Muscle of leg (tissue), 11 donors: ENCODE measurements around the gene ABCF3. TPM values are rescaled to one million over a fixed set of nuclear protein-coding genes. Genes with fewer than 3 reads are reported as not detected.
A peak's percentile ranks its signal among the peaks of the same experiment; 100 is the strongest.

Source experiments
- DNase-seq: peaks from one replicate; pipeline ENCODE4 v3.0.0; 2013
- H3K27ac ChIP-seq: one replicate; pipeline ENCODE4 v1.5.1; 2013; ENCODE audit warnings: mild to moderate bottlenecking, low read length, control low read depth
- H3K27me3 ChIP-seq: one replicate; pipeline ENCODE4 v1.6.1; 2013; ENCODE audit warnings: low read length; ENCODE audit not compliant: control insufficient read depth, insufficient read depth
- H3K36me3 ChIP-seq: one replicate; pipeline ENCODE4 v1.6.1; 2013; ENCODE audit warnings: low read length; ENCODE audit not compliant: control insufficient read depth, insufficient read depth
- H3K4me1 ChIP-seq: one replicate; pipeline ENCODE4 v1.6.1; 2013; ENCODE audit warnings: low read length; ENCODE audit not compliant: control insufficient read depth, insufficient read depth
- H3K4me3 ChIP-seq: one replicate; pipeline ENCODE4 v1.5.1; 2013; ENCODE audit warnings: low read length, control low read depth
- H3K9me3 ChIP-seq: replicated peaks from 2 replicates; pipeline ENCODE4 v1.6.1; 2013; ENCODE audit warnings: low read depth, low read length; ENCODE audit not compliant: control insufficient read depth
- WGBS: methylation state at CpG from one replicate; pipeline ENCODE4 v1.1.5; 2013; ENCODE audit warnings: missing lambda C conversion rate; ENCODE audit not compliant: insufficient coverage; 5-methylcytosine and 5-hydroxymethylcytosine counted together
- polyA plus RNA-seq, 8 donors: library from polyadenylated mRNA; unstranded; fragments of 120-200 nt; gene quantifications; one replicate each; pipeline versions ENCODE4 v1.2.1 to v1.2.3, GENCODE V29; 2013; ENCODE audit warnings: inconsistent platforms in 1 of 8, low replicate concordance in 1 of 8; ENCODE audit not compliant: insufficient read length in 8 of 8, insufficient read depth in 1 of 8
- total RNA-seq: library from RNA; stranded (reverse); fragments of 120-200 nt; gene quantifications from one replicate; pipeline ENCODE4 v1.2.4, GENCODE V29; 2013

ABCF3 gene
- total and polyA plus RNA-seq, 9 donors: 33.0 to 54.5 (median 48.7) TPM

DNA sequence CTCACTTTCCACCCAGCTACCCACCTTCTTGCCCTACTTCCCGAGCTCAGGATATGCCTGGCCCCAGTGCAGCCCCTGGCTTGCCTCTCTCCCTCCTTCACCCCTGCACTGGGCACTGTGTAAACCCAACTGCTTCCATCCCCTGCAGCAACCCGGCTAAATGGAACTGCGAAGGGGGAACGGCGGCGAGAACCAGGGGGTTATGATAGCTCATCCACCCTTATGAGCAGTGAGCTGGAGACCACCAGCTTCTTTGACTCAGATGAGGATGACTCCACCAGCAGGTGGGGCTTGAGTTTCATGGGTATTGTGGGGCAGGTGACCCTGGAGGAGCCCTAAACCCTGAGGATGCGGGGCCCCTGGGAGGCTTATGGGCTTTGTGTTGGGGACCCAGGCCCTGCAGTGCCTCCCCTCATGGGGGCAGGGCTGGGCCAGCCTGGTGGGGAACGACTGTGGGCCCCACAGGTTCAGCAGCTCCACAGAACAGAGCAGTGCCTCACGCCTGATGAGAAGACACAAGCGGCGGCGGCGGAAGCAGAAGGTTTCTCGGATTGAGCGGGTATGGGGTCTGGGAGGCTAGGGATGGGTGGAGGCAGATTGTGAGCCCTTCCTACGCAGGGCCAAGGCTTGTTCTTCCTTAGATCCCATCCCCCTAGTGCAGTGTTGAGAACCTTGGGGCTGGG lies 21.2 kb upstream of the ABCF3 start:
- 88% methylated on average over 7 of the region's 16 CpGs for WGBS
- H3K4me3 ChIP-seq: no peak overlapping the region
- no peak for DNase-seq
- H3K27me3 ChIP-seq: no peaks in the 10 kb centered on the region
- peaks cover 25% of the 10 kb centered on the region for H3K4me1 ChIP-seq
- H3K36me3 ChIP-seq: peaks cover 76% of the 10 kb centered on the region
- H3K27ac ChIP-seq: no peak overlapping the region
- H3K9me3 ChIP-seq: no peaks in the 10 kb centered on the region

DNA sequence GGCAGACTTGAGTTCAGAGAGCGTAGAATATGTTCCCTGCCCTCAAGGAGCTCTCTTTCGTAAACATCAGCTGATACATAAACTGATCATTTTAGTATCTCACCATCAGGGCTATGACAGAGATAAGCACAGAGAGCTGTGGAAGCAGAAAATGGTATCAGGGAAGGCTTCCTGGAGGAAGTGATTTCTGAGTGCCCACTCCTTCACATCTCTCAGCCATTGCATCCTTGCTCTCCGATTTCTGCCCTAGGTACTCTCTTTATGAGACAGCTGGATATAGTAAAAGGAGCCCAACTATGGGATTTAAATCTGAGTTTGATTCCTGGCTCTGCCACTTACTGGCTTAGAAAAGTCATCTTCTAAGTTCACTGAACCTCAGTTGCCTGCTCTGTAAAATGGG lies 20.5 kb upstream of the ABCF3 start:
- no peak overlapping the region for H3K4me3 ChIP-seq
- H3K36me3 ChIP-seq: peaks cover 82% of the 10 kb centered on the region
- H3K27me3 ChIP-seq: no peaks in the 10 kb centered on the region
- peaks cover 20% of the 10 kb centered on the region for H3K4me1 ChIP-seq
- no peak for DNase-seq
- no peaks in the 10 kb centered on the region for H3K9me3 ChIP-seq
- no CpG with 5 or more reads among the region's 3 CpGs for WGBS
- no peak overlapping the region for H3K27ac ChIP-seq

DNA sequence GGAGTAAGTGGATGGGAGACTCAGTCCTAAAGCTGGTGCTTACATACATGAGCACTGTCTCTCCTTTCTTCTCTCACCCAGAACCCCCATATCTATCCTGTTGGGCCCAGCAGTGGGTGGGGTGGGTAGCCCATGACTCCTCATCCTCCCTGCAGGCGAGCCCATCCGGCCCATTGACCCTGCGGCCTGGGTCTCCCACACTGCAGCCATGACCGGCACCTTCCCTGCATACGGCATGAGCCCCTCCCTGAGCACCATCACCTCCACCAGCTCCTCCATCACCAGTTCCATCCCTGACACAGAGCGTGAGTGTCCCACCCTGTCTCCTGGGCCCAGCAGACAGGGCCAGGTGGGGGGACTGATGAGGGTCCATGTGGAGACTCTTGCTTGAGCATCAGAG lies 19.3 kb upstream of the ABCF3 start:
- no peaks in the 10 kb centered on the region for H3K27me3 ChIP-seq
- no peak overlapping the region for H3K4me3 ChIP-seq
- WGBS: 100% methylated on average over 3 of the region's 6 CpGs
- H3K4me1 ChIP-seq: peaks cover 9% of the 10 kb centered on the region
- no peaks in the 10 kb centered on the region for H3K9me3 ChIP-seq
- H3K36me3 ChIP-seq: peaks cover 92% of the 10 kb centered on the region
- no peak overlapping the region for H3K27ac ChIP-seq
- no peak for DNase-seq

DNA sequence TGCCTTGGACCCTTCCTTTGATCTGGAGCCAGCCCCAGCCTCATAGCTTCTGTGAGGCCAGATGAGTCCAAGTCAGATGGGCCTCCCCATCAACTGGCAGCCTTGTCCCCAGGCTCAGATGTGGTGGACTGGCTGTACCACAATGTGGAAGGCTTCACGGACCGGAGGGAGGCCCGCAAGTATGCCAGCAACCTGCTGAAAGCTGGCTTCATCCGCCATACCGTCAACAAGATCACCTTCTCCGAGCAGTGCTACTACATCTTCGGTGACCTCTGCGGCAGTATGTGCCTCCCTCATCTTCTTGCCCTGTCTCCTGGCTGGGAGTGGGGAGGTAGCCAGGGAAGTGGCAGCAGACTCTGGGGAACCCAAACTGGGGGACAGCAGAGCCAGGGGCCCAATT lies 18.2 kb upstream of the ABCF3 start:
- Histone ChIP-seq H3K9me3 (no peaks in the 10 kb centered on the region), H3K4me3 (no peak overlapping the region), H3K4me1 (peaks cover 9% of the 10 kb centered on the region), H3K27me3 (no peaks in the 10 kb centered on the region), H3K36me3 (peaks cover 95% of the 10 kb centered on the region), H3K27ac (peak overlapping the region; percentile 23)
- 93% methylated on average over 5 of the region's 8 CpGs for WGBS
- DNase-seq: no peak

DNA sequence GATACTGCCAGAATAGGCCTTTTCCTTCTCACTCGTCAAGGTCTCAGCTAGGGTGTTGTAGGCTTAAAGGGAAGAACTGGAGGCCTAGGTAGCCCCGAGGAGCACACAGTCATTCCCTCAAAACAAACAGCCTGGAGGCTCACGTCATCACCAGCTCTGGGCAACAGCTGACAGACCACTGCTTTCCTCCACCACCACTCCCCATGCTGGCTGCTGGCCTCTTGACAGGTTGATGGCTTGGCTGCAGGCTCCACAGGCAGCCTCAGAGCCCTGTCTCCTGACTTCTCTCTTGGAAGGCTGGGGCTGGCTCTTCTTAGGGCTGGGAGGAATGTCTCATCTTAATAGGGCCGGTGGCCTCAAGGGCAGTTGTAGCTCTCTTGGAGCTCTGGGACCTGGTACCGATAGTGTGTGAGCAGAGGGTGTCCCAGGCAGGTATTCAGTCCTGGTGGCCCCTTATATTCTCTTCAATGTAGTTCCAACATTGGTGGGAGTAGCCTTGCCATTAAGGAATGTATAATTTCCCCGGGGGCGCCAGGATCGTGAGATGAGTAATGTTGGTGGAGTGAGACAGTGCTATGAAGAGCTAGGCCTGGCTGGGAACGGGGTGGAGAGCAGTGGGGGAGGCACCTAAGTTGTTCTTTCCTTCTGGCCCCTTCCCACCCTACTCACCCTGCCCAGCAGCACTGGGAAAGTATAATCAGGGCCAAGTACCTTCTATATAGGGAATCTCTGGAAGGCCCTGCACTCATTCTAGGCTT lies 17.5 kb upstream of the ABCF3 start:
- Histone ChIP-seq H3K36me3 (peaks cover 94% of the 10 kb centered on the region), H3K4me3 (no peak overlapping the region), H3K9me3 (no peaks in the 10 kb centered on the region), H3K27ac (peak overlapping the region; percentile 23), H3K4me1 (peaks cover 10% of the 10 kb centered on the region), H3K27me3 (no peaks in the 10 kb centered on the region)
- peak; percentile 33 for DNase-seq
- WGBS: 74% methylated on average over 3 of the region's 9 CpGs

DNA sequence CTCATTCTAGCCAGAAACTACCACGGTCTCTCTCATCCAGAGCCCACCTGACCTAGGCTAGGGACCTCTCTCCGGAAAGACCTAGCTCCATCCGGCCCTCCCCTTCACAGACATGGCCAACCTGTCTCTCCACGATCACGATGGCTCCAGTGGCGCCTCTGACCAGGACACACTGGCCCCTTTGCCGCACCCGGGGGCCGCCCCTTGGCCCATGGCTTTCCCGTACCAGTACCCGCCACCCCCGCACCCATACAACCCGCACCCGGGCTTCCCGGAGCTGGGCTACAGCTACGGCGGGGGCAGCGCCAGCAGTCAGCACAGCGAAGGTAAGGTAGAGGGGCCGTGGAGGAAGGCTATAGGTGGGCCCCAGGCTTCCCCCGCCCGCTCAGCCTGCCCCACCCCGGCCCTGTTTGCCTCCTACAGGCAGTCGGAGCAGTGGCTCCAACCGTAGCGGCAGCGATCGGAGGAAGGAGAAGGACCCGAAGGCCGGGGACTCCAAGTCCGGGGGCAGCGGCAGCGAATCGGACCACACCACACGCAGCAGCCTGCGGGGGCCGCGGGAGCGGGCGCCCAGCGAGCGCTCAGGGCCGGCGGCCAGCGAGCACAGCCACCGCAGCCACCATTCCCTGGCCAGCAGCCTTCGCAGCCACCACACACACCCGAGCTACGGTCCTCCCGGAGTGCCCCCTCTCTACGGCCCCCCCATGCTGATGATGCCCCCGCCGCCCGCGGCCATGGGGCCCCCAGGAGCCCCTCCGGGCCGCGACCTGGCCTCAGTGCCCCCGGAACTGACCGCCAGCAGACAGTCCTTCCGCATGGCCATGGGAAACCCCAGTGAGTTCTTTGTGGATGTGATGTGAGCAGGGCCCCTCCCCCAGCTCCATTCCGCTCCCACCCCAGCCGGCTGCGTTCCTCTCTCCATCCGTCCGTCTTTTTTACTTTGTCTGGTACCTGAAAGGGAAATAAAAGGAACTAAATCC lies 15.8 kb upstream of the ABCF3 start:
- Histone ChIP-seq H3K36me3 (peaks cover 80% of the 10 kb centered on the region), H3K4me3 (no peak overlapping the region), H3K27ac (no peak overlapping the region), H3K9me3 (no peaks in the 10 kb centered on the region), H3K4me1 (peaks cover 18% of the 10 kb centered on the region), H3K27me3 (no peaks in the 10 kb centered on the region)
- WGBS: 85% methylated on average over 34 of the region's 66 CpGs
- DNase-seq: no peak

DNA sequence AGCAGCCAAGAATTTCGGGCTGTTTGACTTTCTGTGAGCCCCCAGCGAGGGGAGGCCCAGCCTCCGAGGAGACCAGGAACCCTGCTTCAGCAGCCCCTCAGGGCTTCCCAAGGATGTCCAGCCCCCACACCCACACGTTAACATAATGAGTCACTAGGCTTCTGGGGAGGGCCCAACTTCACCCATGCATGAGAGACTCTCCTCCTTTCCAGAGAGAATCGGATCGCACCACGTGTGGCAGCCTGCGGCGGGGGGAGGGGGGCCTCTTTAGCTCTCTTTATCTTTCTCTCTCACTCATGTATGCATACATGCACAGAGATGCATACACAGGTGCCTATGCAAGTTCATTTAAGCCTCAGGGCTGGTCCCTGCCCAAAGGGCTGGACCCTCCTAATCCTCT lies 14.4 kb upstream of the ABCF3 start:
- no peak overlapping the region for H3K27ac ChIP-seq
- no peaks in the 10 kb centered on the region for H3K27me3 ChIP-seq
- H3K9me3 ChIP-seq: no peaks in the 10 kb centered on the region
- H3K4me1 ChIP-seq: peaks cover 30% of the 10 kb centered on the region
- DNase-seq: no peak
- peaks cover 66% of the 10 kb centered on the region for H3K36me3 ChIP-seq
- no peak overlapping the region for H3K4me3 ChIP-seq
- 87% methylated on average over 9 of the region's 9 CpGs for WGBS

DNA sequence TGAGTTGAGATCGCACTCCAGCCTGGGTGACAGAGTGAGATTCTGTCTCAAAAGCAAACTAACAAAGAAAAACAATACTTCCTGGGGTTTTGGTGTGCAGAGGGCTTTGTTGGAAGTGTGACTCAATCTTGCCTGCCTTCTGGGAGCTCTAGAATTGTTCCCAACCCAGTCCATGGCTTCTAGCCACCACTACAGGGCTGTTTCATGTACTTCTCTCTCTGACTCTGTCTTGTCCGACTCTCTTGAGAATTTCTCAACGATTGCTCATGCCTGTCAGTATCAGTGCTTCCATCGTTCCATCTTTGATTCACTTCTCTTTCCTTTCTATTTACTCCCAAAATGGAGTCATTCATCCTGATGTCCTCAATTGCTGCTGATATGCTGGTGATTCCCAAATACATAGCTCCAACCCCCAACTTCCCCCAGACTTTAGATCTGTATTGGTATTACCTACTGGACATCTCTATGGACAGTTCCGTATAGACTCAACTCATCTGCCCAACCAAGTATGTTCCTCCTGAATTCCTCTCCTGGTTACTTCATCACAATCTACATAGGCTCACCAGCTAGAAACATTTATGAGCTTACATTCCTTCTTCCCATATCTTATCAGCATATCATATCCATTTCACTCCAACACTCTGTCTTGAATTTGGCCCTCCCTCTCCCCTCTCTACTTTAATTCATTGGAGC lies 13.2 kb upstream of the ABCF3 start:
- DNase-seq: no peak
- H3K4me1 ChIP-seq: peaks cover 43% of the 10 kb centered on the region
- WGBS: 75% methylated on average over 4 of the region's 5 CpGs
- H3K9me3 ChIP-seq: no peaks in the 10 kb centered on the region
- H3K27me3 ChIP-seq: no peaks in the 10 kb centered on the region
- peaks cover 65% of the 10 kb centered on the region for H3K36me3 ChIP-seq
- H3K27ac ChIP-seq: no peak overlapping the region
- H3K4me3 ChIP-seq: no peak overlapping the region

DNA sequence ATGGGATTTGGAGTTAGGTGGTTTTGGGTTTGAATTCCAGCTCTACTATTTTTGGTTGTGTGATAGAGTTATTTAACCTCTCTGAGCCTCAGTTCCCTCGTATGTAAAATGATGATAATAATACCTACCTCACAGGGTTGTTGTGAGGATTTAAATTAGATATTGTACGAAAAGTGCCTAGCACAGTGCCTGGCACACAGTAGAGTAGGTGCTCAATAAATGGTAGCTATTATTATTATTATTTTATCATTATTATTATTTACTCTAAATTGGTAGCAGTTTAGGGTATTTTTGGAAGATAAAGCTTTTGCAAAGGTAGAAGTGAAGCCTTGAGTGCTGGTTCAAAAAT lies 12.7 kb upstream of the ABCF3 start:
- peaks cover 65% of the 10 kb centered on the region for H3K36me3 ChIP-seq
- H3K4me1 ChIP-seq: peaks cover 45% of the 10 kb centered on the region
- DNase-seq: no peak
- H3K27ac ChIP-seq: peak overlapping the region; percentile 67
- H3K4me3 ChIP-seq: no peak overlapping the region
- H3K9me3 ChIP-seq: no peaks in the 10 kb centered on the region
- no CpG with 5 or more reads among the region's 2 CpGs for WGBS
- H3K27me3 ChIP-seq: no peaks in the 10 kb centered on the region
